ENCODE measurements around the gene DLEC1.
"Not testable (repeated sequence)": the region's sequence is repeated elsewhere in the genome, so short reads cannot be mapped to it uniquely, and the experiment has no call there.

DLEC1 gene

GRCh38 chr3:38119821-38120692 is 81.0 kb downstream of the DLEC1 start:
- H3K4me3 ChIP-seq (ENCODE audit: low read depth, low read length) = no peak overlapping the region

- no peak overlapping the region for H3K4me3 ChIP-seq (ENCODE audit: low read depth, low read length)
Observed at GRCh38 chr3:38120693-38121450, 81.9 kb downstream of the DLEC1 start.

GRCh38 chr3:38121451-38121831 is 82.4 kb downstream of the DLEC1 start:
- no peak overlapping the region for H3K4me3 ChIP-seq (ENCODE audit: low read depth, low read length)

GRCh38 chr3:38121832-38122461 is 82.9 kb downstream of the DLEC1 start:
- H3K4me3 ChIP-seq (ENCODE audit: low read depth, low read length) = no peak overlapping the region

GRCh38 chr3:38122712-38123290 is 83.8 kb downstream of the DLEC1 start:
- H3K4me3 ChIP-seq (ENCODE audit: low read depth, low read length) = no peak overlapping the region

- H3K4me3 ChIP-seq (ENCODE audit: low read depth, low read length) = no peak overlapping the region
Observed at GRCh38 chr3:38124324-38125122, 85.5 kb downstream of the DLEC1 start.

DNA sequence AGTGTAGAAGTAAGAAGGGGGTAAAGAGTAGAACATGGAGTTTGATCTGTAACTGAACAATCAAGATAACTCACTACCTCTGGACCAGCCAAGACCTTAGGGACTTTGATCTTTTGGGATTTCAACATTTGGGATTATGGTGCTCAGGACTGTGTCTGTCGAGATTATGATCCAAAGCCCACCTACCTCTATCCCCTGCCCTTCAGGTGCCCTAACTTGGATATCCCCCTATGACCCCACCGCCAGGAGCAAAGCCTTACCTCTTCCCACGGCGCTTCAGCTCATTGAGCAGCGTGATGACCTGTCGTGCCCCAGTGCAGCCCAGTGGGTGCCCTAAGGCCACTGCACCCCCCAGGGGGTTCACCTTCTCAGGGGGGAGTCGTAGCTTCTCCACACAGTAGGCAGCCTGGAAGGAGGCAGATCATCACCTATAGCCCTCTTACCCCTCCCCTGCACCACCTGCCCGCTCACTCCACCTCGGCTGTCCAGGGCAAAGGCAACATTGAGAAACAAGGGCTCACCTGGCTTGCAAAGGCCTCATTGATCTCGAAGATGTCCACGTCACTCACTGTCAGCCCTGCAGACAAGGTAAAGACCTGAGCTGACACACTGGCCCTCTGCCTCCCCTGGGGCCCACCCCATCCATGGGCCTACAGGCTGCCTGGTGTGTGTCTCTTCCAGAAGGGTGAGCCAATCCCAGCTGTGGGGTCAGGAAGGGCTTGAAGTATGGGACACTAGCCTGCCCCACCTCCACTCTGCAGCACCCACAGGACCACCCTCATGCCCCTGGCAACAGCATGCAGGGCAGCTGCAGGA is 86.5 kb downstream of the DLEC1 start:
- H3K4me3 ChIP-seq (ENCODE audit: low read depth, low read length) = no peak overlapping the region

GRCh38 chr3:38126121-38126892 is 87.3 kb downstream of the DLEC1 start:
- no peak overlapping the region for H3K4me3 ChIP-seq (ENCODE audit: low read depth, low read length)

- H3K4me3 ChIP-seq (ENCODE audit: low read depth, low read length) = no peak overlapping the region
Observed at GRCh38 chr3:38127611-38128302, 88.7 kb downstream of the DLEC1 start.

DNA sequence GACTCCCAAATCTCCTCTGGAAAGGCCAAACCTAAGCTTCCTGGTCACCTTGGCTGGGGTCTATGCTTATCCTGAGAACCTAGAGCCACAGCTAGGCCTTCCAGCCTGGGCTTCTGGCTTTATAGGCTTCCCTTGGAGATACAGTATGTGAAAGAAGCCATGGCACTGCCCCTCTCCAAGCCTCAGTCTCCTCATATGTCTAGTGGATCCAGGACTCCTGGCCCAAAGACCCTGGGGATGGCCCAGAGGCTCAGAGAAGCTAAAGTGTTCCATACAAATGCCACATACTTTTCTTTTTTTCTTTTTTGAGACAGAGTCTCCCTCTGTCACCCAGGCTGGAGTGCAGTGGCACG is 89.3 kb downstream of the DLEC1 start:
- no peak overlapping the region for H3K4me3 ChIP-seq (ENCODE audit: low read depth, low read length)

- H3K4me3 ChIP-seq (ENCODE audit: low read depth, low read length) = no peak overlapping the region
Observed at GRCh38 chr3:38129058-38129457, 90.0 kb downstream of the DLEC1 start.

DNA sequence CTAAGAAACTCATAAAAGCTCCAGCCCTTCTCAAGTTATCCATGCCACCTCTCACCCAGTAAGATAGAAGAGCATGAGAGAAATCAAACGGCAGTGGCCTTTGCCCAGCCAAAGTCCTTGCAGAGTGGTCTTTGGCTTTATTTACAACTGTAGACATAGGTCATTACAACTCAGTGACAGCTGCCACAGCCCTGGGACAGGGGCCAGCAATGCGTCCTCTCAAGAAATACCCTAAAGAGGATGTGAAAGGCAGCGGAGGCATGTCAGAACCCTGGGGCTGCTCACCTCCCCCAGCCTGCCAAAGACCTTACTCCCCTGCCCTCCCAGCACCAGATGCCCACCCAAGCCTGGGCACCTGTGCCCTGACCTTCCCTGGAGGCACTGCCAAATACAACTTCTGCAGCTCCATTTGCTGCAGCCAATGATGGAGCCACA is 91.6 kb downstream of the DLEC1 start:
- no peak overlapping the region for H3K4me3 ChIP-seq (ENCODE audit: low read depth, low read length)

DNA sequence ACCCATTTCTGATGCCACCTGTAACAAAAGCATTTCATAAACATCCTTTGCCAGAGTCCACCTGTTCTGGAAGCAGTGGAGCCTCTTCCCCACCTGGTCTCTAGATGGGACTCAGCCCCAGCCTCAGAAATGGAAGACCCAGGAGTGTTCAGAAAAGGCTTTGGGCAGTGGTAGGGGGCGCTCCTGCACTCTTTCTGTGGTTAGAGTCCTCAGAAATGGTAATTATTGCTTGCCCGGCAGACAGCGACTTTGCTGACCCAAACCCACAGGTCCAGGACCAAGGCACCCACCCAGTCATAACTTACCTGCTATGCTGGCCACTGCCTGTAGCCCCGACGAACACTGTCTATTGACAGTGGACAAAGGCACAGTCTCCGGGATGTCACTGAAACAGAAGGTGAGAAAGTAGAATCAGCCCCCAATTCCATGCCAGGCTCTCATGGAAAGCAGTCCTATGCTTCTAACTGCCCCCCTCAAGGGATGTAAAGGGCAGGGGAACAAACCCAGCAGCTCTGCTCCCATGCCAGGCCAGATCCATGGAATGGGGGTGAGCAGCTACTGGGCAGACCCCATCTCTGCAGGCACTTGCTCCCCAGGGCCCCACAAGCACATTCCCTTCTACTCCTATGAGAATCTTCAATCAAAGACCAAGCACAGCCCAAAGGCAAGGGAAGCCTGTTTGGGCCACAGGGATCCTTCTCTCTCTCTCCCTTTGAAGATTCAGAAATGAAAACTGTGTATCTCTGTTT is 92.8 kb downstream of the DLEC1 start:
- no peak overlapping the region for H3K4me3 ChIP-seq (ENCODE audit: low read depth, low read length)

DNA sequence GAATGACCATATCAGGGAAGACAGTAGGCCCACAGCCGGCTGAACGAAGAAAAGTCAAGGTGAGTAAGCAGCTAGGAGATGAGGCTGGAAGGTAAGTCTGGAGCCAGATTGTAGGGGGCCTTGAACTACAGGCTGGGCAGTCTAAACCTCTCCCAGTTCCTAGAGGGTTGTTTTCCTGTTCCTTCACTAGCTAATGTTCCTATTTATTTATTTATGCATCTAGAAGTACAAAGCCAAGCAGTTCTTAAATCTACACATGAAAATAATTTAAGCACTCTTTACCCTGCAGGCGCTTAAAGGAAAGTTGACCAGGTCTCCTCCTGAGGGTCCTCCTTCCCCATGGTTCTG is 94.2 kb downstream of the DLEC1 start:
- no peak overlapping the region for H3K4me3 ChIP-seq (ENCODE audit: low read depth, low read length)

DNA sequence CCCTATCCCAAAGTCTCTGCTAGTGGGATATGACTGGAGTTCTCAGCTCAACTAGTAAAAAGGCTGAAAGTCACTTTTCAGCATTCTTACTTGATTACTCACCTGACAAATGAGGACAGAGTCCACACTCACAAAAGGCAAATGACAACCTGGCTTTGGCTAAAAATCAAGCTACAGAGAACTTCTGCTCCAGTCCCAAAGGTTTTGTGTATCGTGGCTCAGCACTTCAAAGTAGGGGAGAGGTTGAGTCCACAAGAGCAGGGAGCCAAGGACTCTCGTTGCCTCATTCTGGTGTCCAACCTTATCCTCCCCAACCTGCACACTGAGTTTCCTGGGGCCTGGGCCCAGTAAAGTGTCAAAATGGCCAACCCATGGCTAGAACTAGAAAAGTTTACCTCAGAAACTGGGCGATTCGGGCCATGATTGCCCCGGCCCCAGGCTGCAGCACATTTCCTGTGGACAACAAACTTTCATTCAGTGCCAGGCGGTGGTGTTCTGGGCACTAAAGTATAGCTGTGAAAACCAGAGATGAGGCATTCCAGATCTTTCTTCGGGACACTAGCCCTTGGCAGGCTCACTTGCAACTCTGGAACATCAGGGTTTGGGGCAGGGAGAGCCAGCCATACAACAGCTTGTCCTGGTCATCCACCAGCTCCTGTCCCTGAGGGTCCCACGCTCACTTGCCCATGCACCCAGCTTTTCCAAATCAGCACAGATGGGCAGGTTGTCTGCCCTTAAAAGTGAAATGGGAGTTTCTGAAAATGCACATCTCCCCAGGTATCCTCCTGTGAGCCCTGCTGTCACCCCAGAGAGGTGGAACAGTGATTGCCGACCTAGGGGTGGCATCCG is 94.8 kb downstream of the DLEC1 start:
- H3K4me3 ChIP-seq (ENCODE audit: low read depth, low read length) = no peak overlapping the region

- H3K4me3 ChIP-seq (ENCODE audit: low read depth, low read length) = not testable (repeated sequence)
Observed at GRCh38 chr3:38134517-38135143, 95.6 kb downstream of the DLEC1 start.
